Measurements from ENCODE around the gene TSPAN11. TPM values are rescaled to one million over a fixed set of nuclear protein-coding genes. Genes with fewer than 3 reads are reported as not detected.

TSPAN11 gene
- total RNA-seq, 1 donor from 2014 or later: 31.0 TPM

DNA sequence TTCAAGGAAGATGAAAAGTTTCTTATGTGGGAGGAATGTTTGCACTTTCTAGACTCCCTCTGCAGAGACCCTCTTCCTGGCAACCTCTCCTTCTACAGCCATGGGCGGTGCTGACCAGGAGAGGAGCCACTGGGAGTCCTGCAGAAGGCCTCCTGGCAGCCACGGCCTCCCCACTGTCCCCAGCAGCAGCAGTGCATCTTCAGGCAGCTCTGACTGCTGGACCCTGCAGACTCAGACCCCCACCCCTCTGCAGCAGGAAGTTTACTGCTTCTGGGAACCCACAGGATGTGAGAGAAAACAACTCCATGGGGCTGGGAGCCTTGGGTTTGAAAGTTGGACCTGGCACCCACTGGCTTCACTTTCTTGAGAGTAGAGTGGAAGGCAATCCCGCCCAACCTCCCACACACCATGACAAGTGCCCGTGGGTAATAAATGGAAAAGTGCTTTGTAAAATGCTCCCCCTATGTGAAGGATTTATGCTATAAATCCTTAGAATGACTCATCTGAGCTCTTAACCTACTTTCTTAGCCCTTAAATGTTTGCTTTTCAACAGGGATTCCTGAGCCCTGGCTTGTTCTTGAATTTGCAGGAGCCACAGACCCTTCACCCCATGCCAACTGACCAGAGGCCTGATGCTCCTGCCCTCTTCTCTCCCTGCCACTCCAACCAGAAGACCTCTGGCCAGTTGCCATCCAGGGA, 109.6 kb downstream of the TSPAN11 start:
- Mint-ChIP-seq H3K27me3 (ENCODE audit: unreplicated experiment) (peaks cover 3% of the 10 kb centered on the region), H3K4me1 (ENCODE audit: low read depth, unreplicated experiment) (no peaks in the 10 kb centered on the region), H3K9me3 (ENCODE audit: unreplicated experiment) (no peaks in the 10 kb centered on the region), H3K4me3 (ENCODE audit: unreplicated experiment) (no peak overlapping the region), H3K27ac (ENCODE audit: unreplicated experiment) (no peak overlapping the region), H3K36me3 (ENCODE audit: unreplicated experiment) (peaks cover 5% of the 10 kb centered on the region)
- TF ChIP-seq CTCF (IDR thresholded peaks at IDR 0.05; ENCODE audit: partially characterized antibody, unreplicated experiment): no peak
- DNase-seq: no peak

DNA sequence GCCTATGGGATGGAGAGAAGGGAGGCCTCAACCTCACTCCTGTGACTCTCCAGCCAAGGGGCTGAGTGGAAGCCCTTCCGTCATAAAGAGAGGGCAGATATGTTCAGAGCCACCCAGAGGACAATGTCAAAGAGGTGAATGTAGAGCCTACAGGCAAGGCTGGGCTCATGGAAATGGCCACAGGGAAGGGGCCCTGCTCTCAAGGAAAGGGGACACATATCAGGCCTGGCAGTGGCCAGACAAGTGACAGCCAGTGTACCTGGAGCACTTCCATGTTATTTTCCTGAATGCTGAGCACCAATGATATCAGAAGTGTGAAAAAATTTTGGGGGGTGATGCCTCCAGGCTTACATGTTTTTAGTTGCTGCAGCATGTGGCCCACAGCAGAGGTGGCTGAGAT, 110.5 kb downstream of the TSPAN11 start:
- H3K27ac Mint-ChIP-seq (ENCODE audit: unreplicated experiment): no peak overlapping the region
- no peaks in the 10 kb centered on the region for H3K9me3 Mint-ChIP-seq (ENCODE audit: unreplicated experiment)
- no peak overlapping the region for H3K4me3 Mint-ChIP-seq (ENCODE audit: unreplicated experiment)
- TF ChIP-seq CTCF (IDR thresholded peaks at IDR 0.05; ENCODE audit: partially characterized antibody, unreplicated experiment): no peak
- peaks cover 5% of the 10 kb centered on the region for H3K36me3 Mint-ChIP-seq (ENCODE audit: unreplicated experiment)
- no peaks in the 10 kb centered on the region for H3K4me1 Mint-ChIP-seq (ENCODE audit: low read depth, unreplicated experiment)
- DNase-seq: no peak
- peaks cover 3% of the 10 kb centered on the region for H3K27me3 Mint-ChIP-seq (ENCODE audit: unreplicated experiment)

- no peak for DNase-seq
- Mint-ChIP-seq H3K27me3 (ENCODE audit: unreplicated experiment) (peaks cover 3% of the 10 kb centered on the region), H3K4me1 (ENCODE audit: low read depth, unreplicated experiment) (no peaks in the 10 kb centered on the region), H3K9me3 (ENCODE audit: unreplicated experiment) (no peaks in the 10 kb centered on the region), H3K36me3 (ENCODE audit: unreplicated experiment) (peaks cover 5% of the 10 kb centered on the region), H3K27ac (ENCODE audit: unreplicated experiment) (no peak overlapping the region), H3K4me3 (ENCODE audit: unreplicated experiment) (no peak overlapping the region)
- TF ChIP-seq CTCF (IDR thresholded peaks at IDR 0.05; ENCODE audit: partially characterized antibody, unreplicated experiment): no peak
Measured at GRCh38 chr12:31037931-31038330, 111.4 kb downstream of the TSPAN11 start.

GRCh38 chr12:31041033-31041564, 114.6 kb downstream of the TSPAN11 start:
- Mint-ChIP-seq H3K4me3 (ENCODE audit: unreplicated experiment) (no peak overlapping the region), H3K27ac (ENCODE audit: unreplicated experiment) (no peak overlapping the region), H3K27me3 (ENCODE audit: unreplicated experiment) (peaks cover 2% of the 10 kb centered on the region), H3K36me3 (ENCODE audit: unreplicated experiment) (peaks cover 5% of the 10 kb centered on the region), H3K4me1 (ENCODE audit: low read depth, unreplicated experiment) (no peaks in the 10 kb centered on the region), H3K9me3 (ENCODE audit: unreplicated experiment) (no peaks in the 10 kb centered on the region)
- no peak for DNase-seq
- no peak for TF ChIP-seq CTCF (IDR thresholded peaks at IDR 0.05; ENCODE audit: partially characterized antibody, unreplicated experiment)

Other genes with a start within 250 kb of the TSPAN11 start
- 29.7 TPM for gene IPO8, start 230.9 kb upstream of the TSPAN11 start, total RNA-seq (ENCODE audit: unreplicated experiment)
- 36.5 TPM for gene CAPRIN2, start 171.8 kb upstream of the TSPAN11 start, total RNA-seq (ENCODE audit: unreplicated experiment)
- gene DDX11, start 147.1 kb downstream of the TSPAN11 start, total RNA-seq (ENCODE audit: unreplicated experiment): 31.9 TPM

All from glutamatergic neuron (in vitro differentiated cells).